Thoracic aorta (tissue), 2 donors: ENCODE measurements around the gene MRGPRD. TPM values are rescaled to one million over a fixed set of nuclear protein-coding genes. Genes with fewer than 3 reads are reported as not detected.
A peak's percentile ranks its signal among the peaks of the same experiment; 100 is the strongest.
"Not testable (repeated sequence)": the region's sequence is repeated elsewhere in the genome, so short reads cannot be mapped to it uniquely, and the experiment has no call there.

Experiments used
- ATAC-seq: fragments of 150-250 bp; one replicate; pipeline ENCODE4 v1.8.0; 2017; ENCODE audit warnings: low read depth; ENCODE audit not compliant: insufficient number of reproducible peaks, low FRiP score
- DNase-seq: peaks from one replicate; pipeline ENCODE4 v3.0.0-alpha.2; 2020; ENCODE audit warnings: low spot score
- H3K27ac ChIP-seq, 2 donors: fragments of 200-600 bp; sonication (generic); 1 replicate in 1 of 2; 2 replicates in 1 of 2; pipeline ENCODE4 v1.5.1; 2016; ENCODE audit warnings: mild to moderate bottlenecking in 2 of 2, moderate library complexity in 2 of 2
- H3K27me3 ChIP-seq: fragments of 200-600 bp; sonication (generic); replicated peaks from 2 replicates; pipeline ENCODE4 v1.6.0; 2016; ENCODE audit warnings: mild to moderate bottlenecking; ENCODE audit not compliant: insufficient read depth
- H3K36me3 ChIP-seq: fragments of 200-600 bp; sonication (generic); one replicate; pipeline ENCODE4 v1.5.1; 2016
- H3K4me1 ChIP-seq, 2 donors: fragments of 200-600 bp; sonication (generic); 1 replicate in 1 of 2; 2 replicates in 1 of 2; pipeline versions ENCODE4 v1.5.1 to v1.6.0; 2016; ENCODE audit warnings: low read depth in 2 of 2, mild to moderate bottlenecking in 1 of 2; ENCODE audit not compliant: control insufficient read depth in 1 of 2
- H3K4me3 ChIP-seq: fragments of 200-600 bp; sonication (generic); 2 replicates; pipeline ENCODE4 v1.5.1; 2016; ENCODE audit warnings: mild to moderate bottlenecking
- H3K9me3 ChIP-seq: fragments of 200-600 bp; sonication (generic); 2 replicates; pipeline ENCODE4 v1.5.1; 2016
- total RNA-seq, 2 donors: library from RNA; depleted of rRNA; stranded (reverse); fragments of >200 nt; gene quantifications; one replicate each; pipeline versions ENCODE4 v1.1.0 to v1.2.3, GENCODE V29; 2016
- TF ChIP-seq, protein P1 (sequence below): fragments of 200-600 bp; sonication (generic); IDR thresholded peaks from one replicate; pipeline ENCODE4 v1.5.1; 2019; ENCODE audit warnings: antibody characterized with exemption

MRGPRD gene
- total RNA-seq, 2 donors from 2014 or later, result 5.0 TPM; not detected in 1

DNA sequence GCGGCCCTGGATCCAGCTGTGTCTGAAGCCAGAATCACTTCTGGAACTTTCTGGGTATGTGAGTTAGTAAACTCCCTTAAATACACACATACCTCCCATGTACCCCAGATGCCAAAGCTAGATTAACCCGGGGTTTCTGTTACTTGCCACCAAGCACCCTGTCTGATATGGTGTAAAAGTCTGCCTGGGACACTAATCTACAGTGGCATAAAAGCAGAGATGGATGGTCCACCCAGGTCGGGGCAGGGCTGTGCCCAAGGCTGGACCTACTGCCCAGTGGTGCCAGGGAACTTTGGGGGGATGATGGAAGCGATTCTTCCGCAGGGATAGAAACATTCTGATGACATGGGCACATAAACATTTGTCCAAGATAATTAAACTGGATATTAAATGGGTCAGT is 19.6 kb upstream of the MRGPRD start:
- Histone ChIP-seq H3K27me3 (no peaks in the 10 kb centered on the region), H3K36me3 (peaks cover 27% of the 10 kb centered on the region), H3K27ac (peak overlapping the region; percentile 87 to 93), H3K4me3 (no peak overlapping the region), H3K4me1 (peaks cover 40 to 74% of the 10 kb centered on the region in 2 donors), H3K9me3 (no peaks in the 10 kb centered on the region)
- no peak for DNase-seq
- TF ChIP-seq, protein P1, sequence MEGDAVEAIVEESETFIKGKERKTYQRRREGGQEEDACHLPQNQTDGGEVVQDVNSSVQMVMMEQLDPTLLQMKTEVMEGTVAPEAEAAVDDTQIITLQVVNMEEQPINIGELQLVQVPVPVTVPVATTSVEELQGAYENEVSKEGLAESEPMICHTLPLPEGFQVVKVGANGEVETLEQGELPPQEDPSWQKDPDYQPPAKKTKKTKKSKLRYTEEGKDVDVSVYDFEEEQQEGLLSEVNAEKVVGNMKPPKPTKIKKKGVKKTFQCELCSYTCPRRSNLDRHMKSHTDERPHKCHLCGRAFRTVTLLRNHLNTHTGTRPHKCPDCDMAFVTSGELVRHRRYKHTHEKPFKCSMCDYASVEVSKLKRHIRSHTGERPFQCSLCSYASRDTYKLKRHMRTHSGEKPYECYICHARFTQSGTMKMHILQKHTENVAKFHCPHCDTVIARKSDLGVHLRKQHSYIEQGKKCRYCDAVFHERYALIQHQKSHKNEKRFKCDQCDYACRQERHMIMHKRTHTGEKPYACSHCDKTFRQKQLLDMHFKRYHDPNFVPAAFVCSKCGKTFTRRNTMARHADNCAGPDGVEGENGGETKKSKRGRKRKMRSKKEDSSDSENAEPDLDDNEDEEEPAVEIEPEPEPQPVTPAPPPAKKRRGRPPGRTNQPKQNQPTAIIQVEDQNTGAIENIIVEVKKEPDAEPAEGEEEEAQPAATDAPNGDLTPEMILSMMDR, result no peak
- peak; percentile 5 for ATAC-seq

DNA sequence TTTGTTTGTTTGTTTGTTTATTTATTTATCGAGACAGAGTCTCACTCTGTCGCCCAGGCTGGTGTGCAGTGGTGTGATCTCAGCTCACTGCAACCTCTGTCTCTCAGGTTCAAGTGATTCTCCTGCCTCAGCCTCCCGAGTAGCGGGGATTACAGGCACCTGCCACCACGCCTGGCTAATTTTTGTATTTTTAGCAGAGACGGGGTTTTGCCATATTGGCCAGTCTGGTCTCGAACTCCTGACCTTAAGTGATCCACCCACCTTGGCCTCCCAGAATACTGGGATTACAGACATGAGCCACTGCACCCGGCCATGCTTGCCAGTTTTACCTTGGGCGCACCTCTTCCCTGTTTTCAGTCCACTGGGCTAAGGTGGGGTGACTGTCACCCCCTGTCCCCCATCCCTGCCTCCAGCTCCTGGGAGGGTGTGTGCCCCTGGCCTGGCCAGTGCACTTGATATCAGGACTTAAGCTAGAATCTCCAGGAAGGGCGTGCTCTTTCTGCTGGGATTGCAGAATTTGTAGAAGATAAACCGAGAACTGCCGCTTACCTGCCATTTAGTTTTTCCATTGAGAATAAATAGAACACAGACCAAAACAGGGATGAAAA is 19.1 kb upstream of the MRGPRD start:
- Histone ChIP-seq H3K27ac (peak overlapping the region; percentile 87 to 93), H3K36me3 (peaks cover 21% of the 10 kb centered on the region), H3K4me1 (peaks cover 40 to 69% of the 10 kb centered on the region in 2 donors)
- not testable (repeated sequence) for H3K4me3 ChIP-seq, H3K9me3 ChIP-seq, DNase-seq, ATAC-seq, H3K27me3 ChIP-seq

DNA sequence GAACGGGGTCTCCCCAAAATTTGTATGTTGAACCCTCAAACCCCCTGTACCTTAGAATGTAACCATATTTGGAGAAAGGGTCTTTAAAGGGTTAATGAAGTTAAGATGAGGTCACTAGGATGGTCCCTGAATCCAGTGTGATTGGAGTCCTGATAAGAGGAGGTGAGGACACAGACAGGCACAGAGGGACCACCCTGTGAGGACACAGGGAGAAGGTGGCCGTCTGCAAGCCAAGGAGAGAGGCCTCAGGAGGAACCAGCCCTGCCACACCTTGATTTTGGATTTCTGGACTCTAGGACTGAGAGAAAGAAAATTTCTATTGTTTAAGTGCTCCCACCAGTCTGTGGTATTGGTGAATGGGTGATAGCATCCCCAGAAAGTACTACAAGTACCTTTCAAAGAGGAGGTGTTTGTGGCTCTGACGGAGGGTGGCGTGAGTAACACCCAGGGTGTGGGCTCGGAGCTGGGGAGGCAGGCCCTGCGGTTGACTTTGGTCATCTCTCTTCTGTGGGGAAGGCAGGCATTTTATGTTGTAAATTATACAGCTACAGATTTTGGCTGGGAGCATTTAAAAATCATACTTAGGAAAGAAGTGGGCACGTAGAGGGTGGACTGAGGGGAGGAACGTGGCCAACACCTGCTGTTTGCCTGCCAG is 18.4 kb upstream of the MRGPRD start:
- no peak for ATAC-seq
- no peaks in the 10 kb centered on the region for H3K27me3 ChIP-seq
- H3K4me1 ChIP-seq, result peaks cover 40 to 62% of the 10 kb centered on the region in 2 donors

DNA sequence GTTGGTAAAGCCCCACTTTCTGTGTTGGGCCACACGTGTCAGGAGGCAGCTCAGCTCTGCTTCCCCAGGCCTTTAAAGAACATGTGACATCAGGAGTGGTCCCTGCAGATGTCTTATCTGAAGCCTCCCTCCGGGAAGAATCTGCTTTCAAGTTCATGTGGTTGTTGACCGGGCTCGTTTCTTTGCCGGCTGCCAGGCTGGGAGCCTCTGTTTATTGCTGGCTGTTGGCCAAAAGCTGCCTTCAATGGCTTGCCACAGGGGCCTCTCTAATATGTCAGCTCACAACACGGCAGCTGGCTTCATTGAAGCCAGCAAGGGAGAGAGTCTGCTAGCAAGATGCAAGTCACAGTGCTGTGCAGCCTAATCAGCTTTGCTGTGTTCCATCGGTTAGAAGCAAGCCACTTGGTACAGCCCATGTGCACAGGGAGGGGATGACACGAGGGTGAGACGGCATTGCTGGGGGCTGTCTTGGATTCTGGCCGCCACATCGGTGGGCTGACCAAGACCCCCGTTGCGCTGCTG is 17.7 kb upstream of the MRGPRD start:
- H3K4me1 ChIP-seq, result peaks cover 40 to 55% of the 10 kb centered on the region in 2 donors
- TF ChIP-seq, protein P1, result no peak
- no peak for DNase-seq
- no peak overlapping the region for H3K4me3 ChIP-seq
- H3K27ac ChIP-seq, result peak overlapping the region; percentile 87 to 93
- no peaks in the 10 kb centered on the region for H3K27me3 ChIP-seq
- ATAC-seq, result no peak
- peaks cover 7% of the 10 kb centered on the region for H3K36me3 ChIP-seq
- H3K9me3 ChIP-seq, result no peaks in the 10 kb centered on the region

More for the DNA sequence above, 18.4 kb upstream of the MRGPRD start:
- H3K4me3 ChIP-seq, result no peak overlapping the region
- TF ChIP-seq, protein P1, result no peak
- H3K36me3 ChIP-seq, result peaks cover 15% of the 10 kb centered on the region
- H3K9me3 ChIP-seq, result no peaks in the 10 kb centered on the region
- peak overlapping the region; percentile 87 to 93 for H3K27ac ChIP-seq
- no peak for DNase-seq

DNA sequence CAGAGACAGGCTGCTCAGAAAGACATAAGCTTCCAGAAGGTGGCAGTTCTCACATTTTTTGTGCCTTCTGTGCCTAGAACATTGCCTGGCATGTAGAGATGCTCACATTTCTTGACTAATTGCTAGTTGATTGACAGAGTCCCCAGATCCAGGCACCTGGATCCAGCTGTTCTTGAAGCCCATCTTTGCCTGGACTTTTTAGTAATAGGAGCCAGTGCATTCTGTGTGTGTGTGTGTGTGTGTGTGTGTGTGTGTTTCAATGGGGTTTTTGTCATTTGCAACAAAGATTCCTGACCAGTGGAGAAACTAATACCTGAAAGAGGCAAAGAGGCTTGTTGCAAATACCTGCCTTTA is 17.2 kb upstream of the MRGPRD start:
- DNase-seq, result no peak
- H3K9me3 ChIP-seq, result no peaks in the 10 kb centered on the region
- peaks cover 38 to 50% of the 10 kb centered on the region in 2 donors for H3K4me1 ChIP-seq
- no peak overlapping the region for H3K4me3 ChIP-seq
- H3K27me3 ChIP-seq, result no peaks in the 10 kb centered on the region
- TF ChIP-seq, protein P1, result no peak
- peaks cover 3% of the 10 kb centered on the region for H3K36me3 ChIP-seq
- no peak for ATAC-seq
- H3K27ac ChIP-seq, result no peak overlapping the region
